ENCODE results near the gene ZNF488.

- no peak for TF ChIP-seq CTCF (IDR thresholded peaks at IDR 0.05)
- no peak for TF ChIP-seq POLR2A (IDR thresholded peaks at IDR 0.05)
Observed at GRCh38 chr10:47412869-47413268, 28.8 kb upstream of the ZNF488 start.

All from Peyer's patch (tissue), 4 donors.